GM23248 (cell line): ENCODE data around the gene SYCE3.

Experiments used
- EZH2 ChIP-seq: fragments of 200-600 bp; sonication (generic); IDR thresholded peaks from 2 replicates; pipeline ENCODE4 v1.6.1; 2018; ENCODE audit warnings: antibody characterized with exemption, mild to moderate bottlenecking; ENCODE audit not compliant: insufficient read depth, poor library complexity, severe bottlenecking
- EZH2phosphoT487 ChIP-seq: fragments of 200-600 bp; sonication (generic); IDR thresholded peaks from 2 replicates; pipeline ENCODE4 v1.6.1; 2018; ENCODE audit warnings: antibody characterized with exemption, moderate library complexity, mild to moderate bottlenecking, low read depth; ENCODE audit not compliant: insufficient read depth

DNA sequence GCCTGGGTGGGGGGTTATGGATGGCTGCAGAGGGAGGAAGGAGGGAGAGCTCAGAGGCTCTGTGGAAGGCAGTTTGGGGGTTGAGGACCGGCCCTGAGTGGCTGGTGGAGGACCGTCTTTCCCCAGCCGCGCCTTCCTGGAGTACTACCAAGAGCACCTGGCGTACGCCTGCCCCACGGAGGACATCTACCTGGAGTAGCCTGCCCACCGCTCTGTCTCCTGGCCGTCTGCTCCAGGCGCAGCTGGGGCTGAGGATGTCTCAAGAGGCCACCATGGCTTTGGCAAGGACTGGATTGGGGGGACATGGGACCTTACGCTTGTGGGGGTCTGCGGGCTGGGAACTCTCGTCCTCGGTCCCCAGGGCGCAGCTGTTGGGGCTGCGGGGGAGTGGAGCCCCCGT, 47.9 kb upstream of the SYCE3 start:
- TF ChIP-seq EZH2phosphoT487, result no peak
- no peak for TF ChIP-seq EZH2
